Right renal pelvis (tissue), 4 donors: Measurements from ENCODE around the gene MYO3B. TPM values are rescaled to one million over a fixed set of nuclear protein-coding genes. Genes with fewer than 3 reads are reported as not detected.

ENCODE experiments used
- DNase-seq, 4 donors: peaks; one replicate each; pipeline ENCODE4 v3.0.0-alpha.2; 2013; ENCODE audit warnings: low read depth in 4 of 4, low spot score in 3 of 4, missing footprints in 1 of 4
- polyA plus RNA-seq, 4 donors: library from polyadenylated mRNA; unstranded; fragments of 120-200 nt; gene quantifications; one replicate each; pipeline ENCODE4 v1.2.1, GENCODE V29; 2013; ENCODE audit not compliant: insufficient read length in 4 of 4

The MYO3B gene
- polyA plus RNA-seq, 4 donors = 7.7 to 9.5 (median 8.4) TPM

- no peak for DNase-seq
Measured at GRCh38 chr2:170159060-170159459, 18.9 kb upstream of the MYO3B start.

DNA sequence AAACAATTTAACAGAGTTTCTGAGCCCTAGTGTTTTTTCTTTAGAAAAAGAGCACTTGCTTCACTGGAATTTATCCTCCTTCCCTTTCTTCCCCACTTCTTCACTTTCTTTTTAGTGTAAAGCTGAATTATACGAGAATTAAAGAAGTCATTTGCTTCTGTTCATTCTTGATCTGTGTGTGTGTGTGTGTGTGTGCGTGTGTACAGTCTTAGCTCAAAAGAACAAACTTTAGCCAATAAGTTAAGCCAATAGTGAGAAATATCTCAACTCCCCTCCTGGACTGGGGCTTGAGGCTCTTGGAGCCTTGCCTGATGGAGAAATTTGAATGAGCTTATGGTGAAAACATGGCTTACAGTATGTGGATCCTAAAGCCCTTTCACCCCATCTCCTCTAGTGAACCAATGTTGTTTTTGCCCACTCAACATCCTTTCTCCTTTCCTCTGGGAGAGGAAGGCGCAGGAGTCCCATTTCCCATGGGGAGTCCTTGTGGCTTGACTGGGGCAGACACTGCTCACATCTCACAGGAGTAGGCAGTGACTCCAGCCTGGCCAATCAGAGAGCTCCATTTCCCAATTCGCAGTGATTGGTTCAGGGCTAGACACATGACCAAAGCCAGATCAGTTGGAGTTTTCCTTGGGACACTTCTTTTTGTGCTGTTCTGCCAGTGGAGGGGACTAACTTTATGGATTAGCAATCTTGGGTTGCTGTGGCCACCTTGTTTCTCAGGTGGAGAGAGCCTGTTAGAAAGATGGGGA, 16.3 kb upstream of the MYO3B start:
- no peak for DNase-seq

GRCh38 chr2:170162271-170162632, 15.7 kb upstream of the MYO3B start:
- no peak for DNase-seq

DNA sequence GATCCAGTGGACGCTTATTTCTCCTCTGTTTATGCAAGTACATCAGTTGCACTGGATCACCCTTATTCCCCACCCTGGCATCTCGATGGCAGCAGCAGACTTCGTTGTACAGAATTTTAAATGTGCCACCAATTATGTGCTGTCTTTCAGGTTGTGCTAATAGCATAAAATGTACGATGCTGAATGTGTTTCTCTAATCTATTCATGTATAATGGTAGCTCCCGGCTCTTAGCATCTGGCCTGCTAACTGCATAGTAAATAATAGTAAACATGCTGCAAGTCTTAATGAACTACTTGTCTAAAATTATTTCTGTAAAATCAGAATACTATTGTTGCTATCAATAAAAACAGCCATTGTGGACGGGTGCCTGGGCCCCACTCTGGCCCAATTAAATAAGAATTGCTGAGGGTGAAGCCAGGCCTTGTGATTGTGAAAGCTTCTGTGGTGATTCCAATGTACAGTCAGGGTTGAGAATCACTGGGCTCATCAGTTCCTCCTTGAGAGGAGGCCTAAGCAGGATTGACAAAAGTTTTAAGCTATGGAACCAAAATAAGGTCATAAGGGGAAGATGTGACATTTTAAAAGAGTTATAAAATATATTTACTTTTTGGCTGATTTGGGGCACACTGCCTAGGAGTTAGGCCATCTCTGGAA, 14.4 kb upstream of the MYO3B start:
- no peak for DNase-seq

GRCh38 chr2:170165129-170165528, 12.8 kb upstream of the MYO3B start:
- DNase-seq = no peak

GRCh38 chr2:170166735-170167134, 11.2 kb upstream of the MYO3B start:
- DNase-seq = no peak

GRCh38 chr2:170170281-170171040, 7.5 kb upstream of the MYO3B start:
- DNase-seq = peak in 3 of 4 donors; percentile 40 to 70 (median 61)

- no peak for DNase-seq
Measured at GRCh38 chr2:170176212-170176611, 1.7 kb upstream of the MYO3B start.

- DNase-seq = no peak
Measured at GRCh38 chr2:170180031-170180566, 2.2 kb downstream of the MYO3B start.

DNA sequence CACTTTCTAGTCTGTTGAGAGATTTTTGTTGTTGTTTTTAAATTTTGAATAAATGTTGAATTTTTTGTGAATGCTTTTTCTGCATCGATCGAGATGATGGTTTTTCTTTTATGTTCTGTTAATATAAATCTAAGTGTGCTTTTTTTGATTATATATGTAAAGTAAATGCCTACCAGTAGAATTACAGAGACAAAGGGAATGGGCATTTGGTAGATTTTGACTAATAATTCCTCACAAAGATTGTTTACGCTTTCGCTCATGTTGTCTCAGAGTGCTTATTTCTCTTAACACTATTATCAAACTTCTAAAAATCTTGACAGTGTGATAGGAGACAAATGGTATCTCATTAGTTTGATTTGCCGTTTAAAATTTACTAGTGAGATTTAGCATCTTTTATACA, 3.7 kb downstream of the MYO3B start:
- no peak for DNase-seq

- DNase-seq = no peak
Measured at GRCh38 chr2:170185319-170185718, 7.4 kb downstream of the MYO3B start.

- DNase-seq = no peak
Measured at GRCh38 chr2:170189757-170190156, 11.8 kb downstream of the MYO3B start.

- DNase-seq = no peak
Measured at GRCh38 chr2:170190172-170190571, 12.2 kb downstream of the MYO3B start.

DNA sequence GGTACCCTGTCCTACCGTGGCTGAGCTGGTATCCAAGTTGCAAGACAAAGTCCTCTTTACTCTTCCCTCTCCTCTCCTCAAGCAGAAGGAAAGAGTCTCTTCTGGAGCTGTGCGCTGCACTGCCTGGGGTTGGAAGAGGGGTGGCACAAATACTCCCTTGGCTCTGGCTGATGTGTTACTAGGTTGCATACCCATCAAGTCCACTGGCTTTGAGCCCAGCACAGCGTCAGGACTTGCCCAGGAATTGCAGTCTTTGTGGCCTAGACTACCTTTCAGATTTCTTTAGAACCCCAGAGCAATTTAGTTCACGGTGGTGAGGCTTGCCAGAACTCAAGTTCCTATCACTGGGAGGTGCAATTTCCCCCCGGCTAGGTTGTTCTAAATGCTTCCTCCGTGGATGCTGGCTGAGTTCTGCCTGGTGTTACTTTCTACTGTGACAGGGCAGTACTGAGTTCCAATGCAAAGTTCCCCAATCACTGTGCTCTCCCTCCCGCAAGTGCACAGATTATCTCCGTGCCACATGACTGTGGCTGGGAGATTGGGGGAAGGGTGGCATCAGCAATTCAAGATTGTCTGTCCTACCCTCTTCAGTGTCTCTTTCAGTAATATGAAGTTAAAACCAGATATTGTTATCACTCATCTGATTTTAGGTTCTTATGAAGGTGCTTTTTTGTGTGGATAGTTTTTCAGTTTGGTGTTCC, 13.4 kb downstream of the MYO3B start:
- no peak for DNase-seq

DNA sequence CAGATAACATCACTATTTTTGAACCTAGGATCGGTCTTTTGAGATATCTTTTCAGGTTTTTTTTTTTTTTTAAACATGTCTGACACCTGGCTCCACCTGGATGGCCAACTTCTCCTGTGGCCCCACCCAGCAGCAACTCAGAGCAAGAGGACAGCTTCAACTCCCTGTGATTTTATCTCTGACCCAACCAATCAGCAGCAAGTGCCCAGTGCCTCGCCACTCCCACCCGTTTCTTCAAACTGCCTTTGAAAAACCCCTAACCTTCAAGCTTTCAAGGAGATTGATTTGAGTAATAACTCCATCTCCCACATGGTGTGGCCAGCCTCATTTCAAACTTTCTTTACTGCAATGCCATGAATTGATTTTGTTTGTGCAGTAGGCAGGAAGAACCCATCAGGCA, 19.0 kb downstream of the MYO3B start:
- DNase-seq = no peak

DNA sequence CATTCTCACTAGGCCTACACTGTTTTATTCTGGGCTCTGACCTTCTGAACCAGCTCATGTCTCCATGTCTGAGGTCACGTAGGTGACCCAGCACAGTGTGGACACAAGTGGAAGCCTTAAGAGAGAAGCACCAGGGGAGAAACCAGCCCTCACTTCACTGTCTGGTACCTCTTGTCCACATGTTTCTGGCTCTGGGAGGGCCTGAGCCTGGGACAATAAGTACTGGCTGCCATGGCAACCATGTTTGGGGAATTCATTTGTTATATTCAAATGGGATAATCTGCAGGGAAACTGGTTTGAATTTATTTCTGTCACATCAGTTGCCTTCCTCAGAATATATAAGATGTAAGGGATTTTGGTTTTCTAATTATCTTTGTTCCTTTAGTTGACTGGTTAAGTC, 23.3 kb downstream of the MYO3B start:
- DNase-seq = no peak

DNA sequence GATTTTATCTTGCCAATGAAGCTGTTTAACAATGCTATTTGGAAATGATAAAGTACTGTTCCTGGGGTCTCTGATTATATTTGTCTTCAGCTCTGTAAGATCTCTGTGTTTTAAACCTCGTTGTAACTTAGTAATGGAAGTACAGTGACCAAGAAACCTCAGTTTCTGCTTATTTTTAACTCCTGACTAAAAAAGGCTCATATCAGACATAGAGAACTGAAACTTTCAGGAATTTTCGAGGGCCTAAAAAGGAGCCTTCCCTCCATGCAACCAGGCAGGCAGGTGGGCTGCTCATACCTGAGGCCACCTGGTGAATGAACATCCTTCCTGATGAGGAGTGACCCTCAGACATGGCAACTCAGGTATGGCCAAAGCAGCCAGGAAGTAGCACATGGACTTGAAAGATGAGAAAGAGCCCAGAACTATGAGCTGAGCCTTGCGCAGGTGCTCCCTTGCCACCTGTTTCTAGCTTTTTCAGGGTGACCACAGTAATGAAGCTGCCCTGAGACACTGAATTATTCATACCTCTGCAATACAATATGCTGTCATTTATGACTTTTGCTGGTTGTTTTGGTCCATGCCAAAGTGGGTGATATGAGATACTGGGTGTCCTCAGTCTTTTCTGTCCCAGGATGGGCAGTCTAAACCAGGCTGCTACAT, 23.9 kb downstream of the MYO3B start:
- DNase-seq = no peak

- DNase-seq = peak in 2 of 4 donors; percentile 22 to 29
Measured at GRCh38 chr2:170202437-170202836, 24.5 kb downstream of the MYO3B start.

DNA sequence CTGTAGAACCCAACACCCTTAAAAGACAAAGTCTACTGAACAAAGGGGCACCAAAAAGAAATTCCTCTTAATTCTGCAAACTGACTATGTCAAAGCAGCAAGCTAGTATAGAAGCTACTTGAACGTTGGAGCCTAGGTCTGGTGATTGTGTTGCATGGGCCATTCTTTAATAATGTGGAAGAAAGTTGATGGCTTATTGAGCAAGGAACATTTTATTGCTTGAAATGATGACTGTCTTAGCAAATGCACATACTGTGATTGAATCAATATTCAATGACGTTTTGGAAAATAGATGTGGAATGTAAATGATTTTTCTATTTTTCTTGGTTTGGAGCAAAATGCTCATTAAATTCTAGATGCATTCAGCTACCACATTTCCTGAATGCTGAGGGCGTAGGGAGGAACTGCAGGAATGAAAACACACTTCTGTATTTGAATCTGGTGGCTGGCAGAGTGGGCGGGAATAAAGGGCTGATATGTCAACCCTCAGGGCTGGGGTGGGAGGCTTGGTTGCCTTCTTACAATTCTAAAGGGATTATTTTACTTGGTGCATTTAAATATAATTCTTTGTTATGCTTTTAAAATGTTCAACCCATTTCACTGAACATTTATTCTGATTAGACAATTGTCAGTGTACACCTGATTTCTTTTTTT, 26.5 kb downstream of the MYO3B start:
- DNase-seq = no peak

DNA sequence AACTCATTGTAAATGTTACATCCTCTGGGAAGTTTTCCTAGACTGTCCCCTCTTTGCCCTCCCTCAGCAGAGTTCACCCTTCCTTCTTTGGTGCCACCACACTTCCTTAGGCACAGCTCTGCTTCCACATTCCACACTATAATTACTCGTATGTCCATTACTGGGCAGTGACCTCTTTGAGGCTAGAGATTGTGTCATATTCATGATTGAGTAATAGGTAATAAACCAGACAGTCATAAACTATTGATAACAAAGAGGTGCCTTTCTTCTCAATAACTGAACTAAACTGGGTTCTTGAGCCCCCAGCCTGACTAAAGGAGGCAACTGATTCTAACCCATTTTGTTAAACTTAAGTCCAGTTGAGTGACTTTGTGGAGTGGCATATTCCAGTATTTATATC, 28.3 kb downstream of the MYO3B start:
- no peak for DNase-seq
